GM23248 (cell line): ENCODE results near the gene ENTHD1.

Source experiments
- EZH2 ChIP-seq: fragments of 200-600 bp; sonication (generic); IDR thresholded peaks from 2 replicates; pipeline ENCODE4 v1.6.1; 2018; ENCODE audit warnings: antibody characterized with exemption, mild to moderate bottlenecking; ENCODE audit not compliant: insufficient read depth, poor library complexity, severe bottlenecking
- EZH2phosphoT487 ChIP-seq: fragments of 200-600 bp; sonication (generic); IDR thresholded peaks from 2 replicates; pipeline ENCODE4 v1.6.1; 2018; ENCODE audit warnings: antibody characterized with exemption, moderate library complexity, mild to moderate bottlenecking, low read depth; ENCODE audit not compliant: insufficient read depth

DNA sequence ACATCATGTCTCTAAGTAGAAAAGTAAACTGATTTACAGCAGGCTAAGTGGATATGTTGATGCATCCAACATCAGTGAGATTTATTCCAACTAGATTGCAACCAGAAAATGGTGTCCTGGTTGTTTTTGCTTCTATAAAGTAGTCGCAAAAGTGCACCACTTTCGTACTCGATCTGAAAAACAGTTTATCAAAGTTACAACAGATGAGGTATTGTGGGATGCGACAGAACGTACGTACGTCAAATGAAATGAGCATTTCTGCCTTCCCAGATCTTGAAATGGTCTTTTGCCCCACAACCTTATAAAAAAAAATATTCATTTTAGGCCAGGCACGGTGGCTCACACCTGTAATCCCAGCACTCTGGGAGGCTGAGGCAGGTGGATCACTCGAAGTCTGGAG is 21.0 kb upstream of the ENTHD1 start:
- no peak for TF ChIP-seq EZH2
- TF ChIP-seq EZH2phosphoT487 = no peak
